ENCODE data around the gene TMEM51.

GRCh38 chr1:15110867-15111230 lies 42.7 kb upstream of the TMEM51 start:
- TF ChIP-seq EZH2 (IDR thresholded peaks at IDR 0.05; ENCODE audit: borderline replicate concordance, low read length), result no peak
- no peak for TF ChIP-seq CTCF (conservative IDR thresholded peaks at IDR 0.05 in 1 of 2, IDR thresholded peaks at IDR 0.05 in 1 of 2; ENCODE audit: extremely low read depth in 1 of 2, insufficient read depth in 1 of 2, low read depth in 1 of 2, low read length in 2 of 2)

Data from mammary epithelial cell (primary cell).